HuH-7.5 (cell line): ENCODE results near the gene MROH8.
"Not testable (repeated sequence)": the region's sequence is repeated elsewhere in the genome, so short reads cannot be mapped to it uniquely, and the experiment has no call there.

Experiments
- DNase-seq: peaks from one replicate; pipeline ENCODE4 v3.0.0; 2011; ENCODE audit warnings: low spot score

The MROH8 gene

DNA sequence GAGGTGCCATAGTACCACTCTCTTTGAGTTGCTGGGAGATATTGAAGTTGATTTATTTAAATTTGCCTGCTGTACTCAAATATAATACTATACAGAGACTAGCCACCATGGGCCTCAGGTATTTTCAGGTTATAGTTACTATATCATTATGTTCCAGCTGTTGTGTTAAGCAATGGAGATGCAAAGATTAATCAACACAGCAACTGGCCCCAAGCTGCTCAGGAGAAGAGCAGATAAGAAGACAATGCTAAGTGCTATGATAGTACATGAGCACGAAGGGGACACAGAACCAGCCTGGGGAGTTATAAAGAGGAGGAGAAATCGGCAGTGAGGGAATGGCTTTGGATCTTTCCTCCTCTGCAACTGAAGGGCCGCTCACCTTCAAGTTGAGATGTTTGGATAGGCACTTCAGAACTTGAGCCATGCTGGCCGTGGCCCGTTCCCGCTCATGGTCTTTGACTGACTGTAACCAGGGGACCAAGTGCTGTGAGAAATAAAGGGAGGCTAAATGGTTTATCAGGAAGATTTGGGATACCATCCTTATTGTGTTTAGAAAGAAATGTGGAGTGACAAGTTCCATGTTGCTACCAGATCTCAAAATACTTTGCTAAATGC lies 24.6 kb downstream of the MROH8 start:
- no peak for DNase-seq

- no peak for DNase-seq
Measured at GRCh38 chr20:37152284-37152683, 27.1 kb downstream of the MROH8 start.

- DNase-seq = no peak
Measured at GRCh38 chr20:37151529-37151928, 27.8 kb downstream of the MROH8 start.

GRCh38 chr20:37150864-37151263 lies 28.5 kb downstream of the MROH8 start:
- not testable (repeated sequence) for DNase-seq

DNA sequence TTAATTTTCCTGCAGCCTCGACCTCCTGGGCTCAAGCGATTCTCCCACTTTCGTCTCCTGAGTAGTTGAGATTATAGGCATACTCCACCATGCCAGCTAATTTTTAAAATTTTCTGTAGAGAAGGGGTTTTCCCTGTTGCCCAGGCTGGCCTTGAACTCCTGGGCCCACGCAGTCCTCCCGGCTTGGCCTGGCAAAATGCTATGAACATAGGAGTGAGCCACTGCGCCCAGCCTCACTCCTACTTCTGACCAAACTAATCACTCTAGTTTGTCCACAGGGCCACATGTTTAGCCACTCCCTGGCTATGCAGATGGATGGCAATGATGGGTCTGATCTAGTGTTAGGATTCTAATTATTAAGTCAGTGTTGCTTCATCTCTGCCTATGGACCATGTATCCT lies 32.1 kb downstream of the MROH8 start:
- DNase-seq = no peak

DNA sequence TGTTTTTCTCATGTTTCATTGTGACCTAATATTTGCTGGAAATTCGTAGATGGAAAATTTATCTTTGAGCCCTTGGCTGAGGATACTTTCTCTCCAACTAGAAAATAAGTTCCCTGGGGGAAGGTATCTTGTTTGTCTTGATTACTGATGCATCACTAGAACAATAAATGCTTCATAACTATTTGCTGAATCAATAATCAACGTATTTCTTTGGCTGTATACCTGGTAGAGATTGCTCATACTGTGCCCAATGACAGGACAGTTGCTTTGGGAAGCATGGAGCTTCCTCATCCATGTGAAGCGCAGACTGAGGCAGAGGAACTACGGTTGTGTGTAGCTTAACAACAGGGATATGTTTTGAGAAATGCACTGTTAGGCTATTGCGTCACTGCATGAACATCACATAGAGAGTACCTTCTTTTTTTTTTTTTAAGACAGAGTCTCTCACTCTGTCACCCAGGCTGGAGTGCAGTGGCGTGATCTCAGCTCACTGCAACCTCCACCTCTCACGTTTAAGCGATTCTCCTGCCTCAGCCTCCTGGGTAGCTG lies 34.4 kb downstream of the MROH8 start:
- DNase-seq = no peak

- DNase-seq = no peak
Measured at GRCh38 chr20:37142708-37143107, 36.6 kb downstream of the MROH8 start.

DNA sequence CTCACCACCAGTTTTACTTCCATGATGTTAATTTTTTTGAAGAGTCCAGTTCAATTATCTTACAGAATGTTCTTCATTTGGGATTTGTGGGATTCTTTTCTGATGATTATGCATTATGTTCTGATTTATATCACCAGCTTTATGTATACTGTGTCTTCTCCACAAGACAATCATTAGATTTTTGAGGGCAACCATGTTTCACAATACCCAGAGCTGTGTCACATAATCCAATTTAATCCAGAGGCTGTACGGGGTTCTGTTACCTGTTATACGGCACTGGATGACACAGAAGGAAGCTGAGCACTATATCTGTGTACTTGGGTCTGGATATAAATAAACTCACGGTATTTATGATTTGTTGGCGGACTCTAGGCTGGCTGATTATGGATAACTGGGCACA lies 41.8 kb downstream of the MROH8 start:
- DNase-seq = no peak

DNA sequence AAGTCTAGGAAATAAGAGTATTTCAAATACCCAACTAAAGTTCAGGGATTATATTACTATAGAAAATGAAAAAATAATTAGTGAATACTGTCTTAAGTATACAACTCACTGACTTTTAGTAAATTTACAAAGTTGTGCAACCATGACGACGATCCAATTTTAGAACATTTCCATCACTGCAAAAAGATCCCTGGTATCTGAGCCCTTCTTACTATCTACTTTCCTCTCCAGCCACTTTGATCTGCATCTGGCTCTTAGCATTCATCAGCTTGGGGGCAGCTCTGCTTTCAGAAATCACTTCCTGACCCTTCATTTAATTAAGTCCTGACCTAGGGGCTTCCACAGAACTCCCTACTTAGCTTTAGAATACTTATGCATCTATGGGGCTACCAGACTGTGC lies 45.4 kb downstream of the MROH8 start:
- no peak for DNase-seq

- DNase-seq = no peak
Measured at GRCh38 chr20:37131486-37131885, 47.9 kb downstream of the MROH8 start.

DNA sequence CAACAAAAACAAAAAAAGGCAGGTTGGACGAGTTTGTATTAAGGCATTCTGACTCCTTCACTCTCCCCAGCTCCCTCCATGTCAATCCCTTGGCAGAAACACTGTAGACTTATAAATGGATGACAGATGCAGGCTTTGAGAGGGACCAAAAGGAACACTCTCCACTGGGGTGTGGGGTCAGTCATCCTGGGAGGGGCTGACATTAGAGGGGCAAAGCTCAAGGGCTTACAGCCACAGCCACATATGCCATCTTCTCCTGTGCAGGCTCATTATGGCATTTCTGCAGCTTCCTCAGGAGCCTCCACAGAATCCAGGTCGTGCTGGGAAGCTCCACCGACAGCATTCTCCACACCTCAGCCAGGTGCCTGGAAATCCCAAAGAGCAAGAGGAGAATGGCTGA lies 50.5 kb downstream of the MROH8 start:
- no peak for DNase-seq

GRCh38 chr20:37126290-37126689 lies 53.1 kb downstream of the MROH8 start:
- DNase-seq = not testable (repeated sequence)

DNA sequence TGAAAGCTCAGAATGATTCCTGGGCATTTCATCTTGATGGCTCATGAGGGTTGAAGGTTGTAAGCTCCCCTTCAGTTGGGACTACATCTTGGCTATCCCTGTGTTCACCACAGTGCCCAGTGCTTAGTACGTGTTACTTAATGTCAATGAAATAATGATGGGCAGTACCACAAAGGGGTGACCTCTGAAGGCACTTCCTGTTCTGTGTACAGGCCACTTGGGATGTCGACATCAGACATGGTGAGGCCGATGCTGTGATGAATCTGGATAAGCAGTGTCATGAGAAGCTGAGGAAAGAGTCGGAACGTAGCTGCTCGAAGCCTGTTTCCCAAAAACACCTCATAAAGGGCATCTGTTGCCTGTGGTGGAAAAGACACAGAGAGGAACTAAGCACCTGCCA lies 55.9 kb downstream of the MROH8 start:
- DNase-seq = no peak

GRCh38 chr20:37120497-37120896 lies 58.9 kb downstream of the MROH8 start:
- DNase-seq = no peak

GRCh38 chr20:37119356-37120036 lies 59.9 kb downstream of the MROH8 start:
- no peak for DNase-seq

DNA sequence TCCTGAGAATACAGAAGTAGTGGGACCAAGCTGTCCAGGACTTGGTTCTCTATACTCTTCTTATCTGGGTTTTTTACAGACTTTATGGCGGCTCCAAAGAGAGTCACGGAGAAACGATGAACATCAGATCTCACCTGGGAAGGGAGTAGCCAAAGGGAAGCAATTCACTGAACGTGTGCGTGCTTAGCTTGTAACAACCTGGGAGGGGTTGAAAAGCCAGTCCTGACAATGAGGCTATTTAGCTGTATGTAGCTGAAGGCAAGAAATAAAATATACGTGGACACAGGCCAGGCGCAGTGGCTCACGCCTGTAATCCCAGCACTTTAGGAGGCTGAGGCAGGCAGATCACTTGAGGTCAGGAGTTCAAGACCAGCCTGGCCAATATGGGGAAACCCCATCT lies 65.3 kb downstream of the MROH8 start:
- DNase-seq = no peak

DNA sequence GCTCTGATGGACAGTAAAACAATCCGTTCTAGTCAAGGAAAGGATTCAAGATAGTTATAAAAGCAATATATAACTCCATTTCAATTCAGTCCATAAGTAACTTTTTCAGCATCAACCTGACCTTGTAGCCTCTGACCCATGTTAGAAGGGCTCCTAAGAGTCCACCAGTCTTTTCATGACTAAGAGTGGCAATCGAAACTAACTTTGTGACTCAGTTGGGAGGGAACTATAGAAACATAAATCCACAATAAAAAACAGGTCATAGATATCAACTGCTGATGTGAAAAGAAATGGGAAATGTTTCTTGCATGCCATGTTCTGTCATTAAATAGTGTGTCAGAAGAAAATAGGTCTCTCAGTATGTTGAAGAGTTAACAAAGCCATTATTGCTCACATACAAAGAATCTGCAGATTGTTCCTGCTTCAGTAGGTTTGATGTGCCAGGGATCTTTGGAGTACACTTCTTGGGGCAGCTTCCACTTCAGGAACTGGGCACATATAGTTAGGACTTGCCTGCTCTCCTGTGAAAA lies 67.4 kb downstream of the MROH8 start:
- no peak for DNase-seq

DNA sequence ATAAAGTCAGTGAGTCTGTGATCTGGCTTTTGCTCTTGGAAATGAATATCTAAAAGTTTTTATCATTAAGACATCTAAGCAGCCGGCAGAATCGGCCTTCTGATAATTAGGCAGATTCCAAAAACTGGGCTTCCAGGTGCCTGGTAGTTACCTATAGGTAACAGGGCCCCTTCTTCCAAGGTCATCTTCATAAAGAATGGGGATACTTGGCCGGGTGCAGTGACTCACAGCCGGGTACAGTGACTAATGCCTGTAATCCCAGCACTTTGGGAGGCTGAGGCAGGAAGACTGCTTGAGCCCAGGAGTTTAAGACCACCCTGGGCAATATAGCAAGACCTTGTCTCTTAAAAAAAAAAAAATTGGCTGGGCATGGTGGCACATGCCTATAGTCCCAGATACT lies 70.7 kb downstream of the MROH8 start:
- no peak for DNase-seq

- DNase-seq = no peak
Measured at GRCh38 chr20:37102571-37102970, 76.8 kb downstream of the MROH8 start.

GRCh38 chr20:37096415-37097041 lies 82.8 kb downstream of the MROH8 start:
- DNase-seq = no peak

- DNase-seq = peak; percentile 77
Measured at GRCh38 chr20:37095599-37096414, 83.5 kb downstream of the MROH8 start, which contains the start of gene RBL1. Gene RBL1, minus strand, starts transcription at chr20:37095997. Its CDS starts 69 bp downstream, at chr20:37095928.

GRCh38 chr20:37095108-37095598 lies 84.2 kb downstream of the MROH8 start:
- peak; percentile 25 for DNase-seq
